Uterus (tissue), 4 donors: Measurements from ENCODE around the gene PAOX. TPM values are rescaled to one million over a fixed set of nuclear protein-coding genes. Genes with fewer than 3 reads are reported as not detected.
"Not testable (repeated sequence)": the region's sequence is repeated elsewhere in the genome, so short reads cannot be mapped to it uniquely, and the experiment has no call there.

Source experiments
- DNase-seq, 2 donors: peaks; one replicate each; pipeline ENCODE4 v3.0.0-alpha.2; 2019 to 2020
- H3K27ac ChIP-seq, 2 donors: fragments of 200-600 bp; sonication (generic); 1 replicate in 1 of 2; 2 replicates in 1 of 2; pipeline ENCODE4 v1.5.1; 2016 to 2018
- H3K27me3 ChIP-seq, 2 donors: fragments of 200-600 bp; sonication (generic); one replicate each; pipeline ENCODE4 v1.5.1; 2018 to 2019; ENCODE audit warnings: control low read depth in 1 of 2
- H3K36me3 ChIP-seq, 2 donors: fragments of 200-600 bp; sonication (generic); one replicate each; pipeline ENCODE4 v1.5.1; 2019; ENCODE audit warnings: control low read depth in 1 of 2
- H3K4me1 ChIP-seq, 2 donors: fragments of 200-600 bp; sonication (generic); one replicate each; pipeline ENCODE4 v1.5.1; 2018 to 2019; ENCODE audit warnings: control low read depth in 1 of 2
- H3K4me3 ChIP-seq, 2 donors: fragments of 200-600 bp; sonication (generic); 1 replicate in 1 of 2; 2 replicates in 1 of 2; pipeline ENCODE4 v1.5.1; 2018 to 2019; ENCODE audit warnings: mild to moderate bottlenecking in 1 of 2
- H3K9me3 ChIP-seq, 2 donors: fragments of 200-600 bp; sonication (generic); one replicate each; pipeline ENCODE4 v1.5.1; 2019; ENCODE audit warnings: control low read depth in 1 of 2
- POLR2A ChIP-seq, 2 donors: fragments of 450-650 bp; IDR thresholded peaks; one replicate each; pipeline ENCODE4 v1.6.1; 2016; ENCODE audit warnings: antibody characterized with exemption in 2 of 2, mild to moderate bottlenecking in 1 of 2, moderate library complexity in 1 of 2
- intact Hi-C: fragments of 100-400 bp; cut with DNase I; formaldehyde crosslinking; loops from one replicate; pipeline ENCODE4 v1.15.1; 2023; ENCODE audit warnings: low total_unique reads
- total RNA-seq, 4 donors: library from RNA; depleted of rRNA in 3 of 4; stranded (reverse); fragments of >200 nt in 3 of 4; gene quantifications; one replicate each; pipeline versions ENCODE4 v1.1.0 to v1.2.4, GENCODE V29; 2014 to 2023
- TF ChIP-seq, protein P1 (sequence below), 4 experiments: fragments of 200-600 bp in 2 of 4; fragments of 450-650 bp in 2 of 4; sonication (generic) in 2 of 4; IDR thresholded peaks; one replicate each; pipeline ENCODE4 v1.5.1; 2016 to 2019; ENCODE audit warnings: antibody characterized with exemption in 4 of 4, mild to moderate bottlenecking in 2 of 4, moderate library complexity in 1 of 4
- donor health status: DM: yes; HTN: yes; CAD: no.

PAOX gene
- total RNA-seq, 4 donors from 2014 or later: 2.0 to 9.3 (median 6.7) TPM

DNA sequence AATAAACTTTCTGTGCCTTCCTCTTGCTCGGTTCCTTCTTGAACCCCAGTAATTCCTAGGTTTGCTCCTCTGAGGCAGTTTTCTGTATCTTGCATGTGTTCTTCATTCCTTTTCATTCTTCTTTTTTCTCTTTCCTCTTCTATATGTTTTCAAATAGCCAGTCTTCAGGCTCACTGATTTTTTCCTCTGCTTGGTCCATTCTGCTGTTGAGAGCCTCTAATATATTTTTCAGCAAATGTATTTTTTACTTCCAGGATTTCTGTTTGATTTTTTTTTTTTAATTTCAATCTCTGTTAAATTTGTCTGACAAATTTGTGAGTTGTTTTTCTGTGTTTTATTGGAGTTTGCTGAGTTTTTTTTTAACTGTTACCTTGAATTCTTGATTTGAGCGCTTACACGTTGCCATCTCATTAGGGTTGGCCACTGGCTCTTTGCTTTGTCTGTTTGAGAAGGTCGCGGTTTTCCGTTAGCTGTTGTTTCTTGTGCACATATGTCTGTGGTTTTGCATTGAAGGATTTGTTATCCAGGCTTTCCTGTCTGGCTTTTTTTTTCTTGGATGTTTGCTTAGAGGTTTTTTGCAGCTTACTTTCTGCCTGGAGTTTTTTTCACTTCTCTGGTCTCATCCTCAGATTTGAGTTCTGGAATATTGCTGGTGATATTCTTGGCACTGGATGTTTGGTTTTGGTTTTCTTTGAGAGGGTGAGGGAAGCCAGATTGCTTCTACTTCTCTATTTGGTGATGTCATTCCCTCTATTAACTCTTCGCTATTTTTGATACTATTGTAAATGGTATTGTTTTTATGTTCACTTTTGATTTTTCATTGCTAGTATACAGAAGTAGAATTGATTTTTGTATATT is 32.7 kb downstream of the PAOX start:
- H3K27ac ChIP-seq: no peak overlapping the region
- TF ChIP-seq POLR2A (IDR thresholded peaks at IDR 0.05): no peak
- TF ChIP-seq, protein P1, sequence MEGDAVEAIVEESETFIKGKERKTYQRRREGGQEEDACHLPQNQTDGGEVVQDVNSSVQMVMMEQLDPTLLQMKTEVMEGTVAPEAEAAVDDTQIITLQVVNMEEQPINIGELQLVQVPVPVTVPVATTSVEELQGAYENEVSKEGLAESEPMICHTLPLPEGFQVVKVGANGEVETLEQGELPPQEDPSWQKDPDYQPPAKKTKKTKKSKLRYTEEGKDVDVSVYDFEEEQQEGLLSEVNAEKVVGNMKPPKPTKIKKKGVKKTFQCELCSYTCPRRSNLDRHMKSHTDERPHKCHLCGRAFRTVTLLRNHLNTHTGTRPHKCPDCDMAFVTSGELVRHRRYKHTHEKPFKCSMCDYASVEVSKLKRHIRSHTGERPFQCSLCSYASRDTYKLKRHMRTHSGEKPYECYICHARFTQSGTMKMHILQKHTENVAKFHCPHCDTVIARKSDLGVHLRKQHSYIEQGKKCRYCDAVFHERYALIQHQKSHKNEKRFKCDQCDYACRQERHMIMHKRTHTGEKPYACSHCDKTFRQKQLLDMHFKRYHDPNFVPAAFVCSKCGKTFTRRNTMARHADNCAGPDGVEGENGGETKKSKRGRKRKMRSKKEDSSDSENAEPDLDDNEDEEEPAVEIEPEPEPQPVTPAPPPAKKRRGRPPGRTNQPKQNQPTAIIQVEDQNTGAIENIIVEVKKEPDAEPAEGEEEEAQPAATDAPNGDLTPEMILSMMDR (IDR thresholded peaks at IDR 0.05): no peak
- intact Hi-C loops: no loop called here
- no peak overlapping the region for H3K4me3 ChIP-seq
- peaks cover 0 to 18% of the 10 kb centered on the region in 2 donors for H3K9me3 ChIP-seq
- DNase-seq: no peak
- no peaks in the 10 kb centered on the region for H3K27me3 ChIP-seq
- H3K4me1 ChIP-seq: no peaks in the 10 kb centered on the region
- H3K36me3 ChIP-seq: no peaks in the 10 kb centered on the region

DNA sequence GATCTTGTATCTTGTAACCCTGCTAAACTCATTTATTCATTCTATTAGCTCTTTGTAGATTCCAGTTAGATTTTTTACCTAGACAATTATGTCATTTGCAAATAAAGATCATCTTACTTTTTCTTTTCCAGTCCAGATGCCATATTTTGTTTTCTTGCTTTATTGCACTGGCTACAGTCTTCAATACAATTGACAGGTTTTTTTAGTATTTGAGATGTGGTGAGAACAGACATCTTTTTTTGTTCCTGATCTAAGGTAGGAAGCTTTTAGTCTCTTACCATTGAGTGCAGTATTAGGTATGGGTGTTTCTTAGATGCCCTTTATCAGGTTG is 33.3 kb downstream of the PAOX start:
- Histone ChIP-seq H3K27ac (no peak overlapping the region), H3K9me3 (peaks cover 0 to 18% of the 10 kb centered on the region in 2 donors), H3K4me3 (no peak overlapping the region), H3K27me3 (no peaks in the 10 kb centered on the region), H3K36me3 (no peaks in the 10 kb centered on the region), H3K4me1 (no peaks in the 10 kb centered on the region)
- DNase-seq: no peak
- intact Hi-C loops: no loop called here
- TF ChIP-seq POLR2A (IDR thresholded peaks at IDR 0.05): no peak
- TF ChIP-seq, protein P1 (IDR thresholded peaks at IDR 0.05): no peak

DNA sequence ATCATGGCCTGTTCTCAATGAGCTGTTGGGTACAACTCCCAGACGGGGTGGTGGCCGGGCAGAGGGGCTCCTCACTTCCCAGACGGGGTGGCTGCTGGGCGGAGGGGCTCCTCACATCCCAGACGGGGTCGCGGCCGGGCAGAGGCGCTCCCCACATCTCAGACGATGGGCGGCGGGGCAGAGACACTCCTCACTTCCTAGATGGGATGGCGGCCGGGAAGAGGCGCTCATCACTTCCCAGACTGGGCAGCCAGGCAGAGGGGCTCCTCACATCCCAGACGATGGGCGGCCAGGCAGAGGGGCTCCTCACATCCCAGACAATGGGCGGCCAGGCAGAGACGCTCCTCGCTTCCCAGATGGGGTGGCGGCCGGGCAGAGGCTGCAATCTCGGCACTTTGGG is 35.3 kb downstream of the PAOX start:
- peaks cover 0 to 18% of the 10 kb centered on the region in 2 donors for H3K9me3 ChIP-seq
- H3K36me3 ChIP-seq, H3K27ac ChIP-seq, DNase-seq, H3K27me3 ChIP-seq, H3K4me3 ChIP-seq, H3K4me1 ChIP-seq, intact Hi-C loops: not testable (repeated sequence)

DNA sequence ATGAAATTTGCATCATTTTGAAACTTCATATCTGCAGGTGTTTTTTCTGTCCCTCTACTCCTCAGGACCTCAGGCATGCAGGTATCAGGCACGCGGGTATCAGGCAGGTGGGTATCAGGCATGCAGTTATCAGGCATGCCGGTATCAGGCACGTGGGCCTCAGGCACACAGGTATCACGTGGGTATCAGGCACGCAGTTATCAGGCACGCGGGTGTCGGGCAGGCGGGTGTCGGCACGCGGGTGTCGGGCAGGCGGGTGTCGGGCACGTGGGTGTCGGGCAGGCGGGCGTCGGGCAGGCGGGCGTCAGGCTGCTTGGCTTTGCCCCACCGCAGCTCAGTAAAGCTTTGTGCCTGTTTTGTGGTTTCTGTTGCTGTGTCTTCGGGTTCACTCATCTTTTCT is 36.7 kb downstream of the PAOX start:
- H3K9me3 ChIP-seq: peaks cover 0 to 14% of the 10 kb centered on the region in 2 donors
- no peak overlapping the region for H3K4me3 ChIP-seq
- intact Hi-C loops: no loop called here
- TF ChIP-seq, protein P1 (IDR thresholded peaks at IDR 0.05): no peak
- no peak for TF ChIP-seq POLR2A (IDR thresholded peaks at IDR 0.05)
- no peak for DNase-seq
- no peaks in the 10 kb centered on the region for H3K36me3 ChIP-seq
- no peak overlapping the region for H3K27ac ChIP-seq
- H3K4me1 ChIP-seq: no peaks in the 10 kb centered on the region
- no peaks in the 10 kb centered on the region for H3K27me3 ChIP-seq

DNA sequence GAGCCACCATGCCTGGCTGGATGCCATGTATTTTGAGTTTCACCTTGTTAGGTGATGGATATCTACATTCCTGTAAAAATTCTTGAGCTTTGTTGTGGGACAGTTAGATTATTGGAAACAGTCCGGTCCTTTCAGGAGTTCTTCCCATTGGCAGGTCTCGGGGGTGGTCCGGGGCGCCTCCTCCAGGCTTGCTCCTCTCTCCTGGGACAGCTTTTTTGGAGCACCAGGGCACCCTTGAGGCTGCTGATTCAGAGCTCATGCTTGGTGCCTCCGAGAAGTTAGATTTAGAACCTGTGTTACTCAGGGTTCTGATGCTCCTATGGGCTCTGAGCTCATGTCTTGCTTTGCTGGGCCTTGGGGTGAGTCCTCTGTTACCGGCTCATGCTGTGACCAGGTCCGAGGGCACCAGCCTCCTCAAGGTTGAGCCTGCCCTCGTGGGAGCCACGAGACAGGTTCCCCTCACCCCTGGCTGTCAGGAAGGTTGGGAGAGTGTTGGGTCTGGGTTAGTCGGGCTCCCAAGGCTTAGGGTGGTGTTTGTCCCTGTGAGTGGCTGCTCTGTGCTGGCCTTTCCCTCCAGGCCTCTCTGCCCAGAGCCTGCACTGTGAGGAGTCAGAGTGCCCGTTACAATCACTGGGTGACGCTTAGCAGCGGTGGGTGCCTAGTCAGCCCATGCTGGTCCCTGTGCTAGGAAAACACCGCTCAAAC is 39.4 kb downstream of the PAOX start:
- no peaks in the 10 kb centered on the region for H3K27me3 ChIP-seq
- no peaks in the 10 kb centered on the region for H3K36me3 ChIP-seq
- no peaks in the 10 kb centered on the region for H3K9me3 ChIP-seq
- no peak for DNase-seq
- TF ChIP-seq, protein P1 (IDR thresholded peaks at IDR 0.05): no peak
- no peak for TF ChIP-seq POLR2A (IDR thresholded peaks at IDR 0.05)
- no peak overlapping the region for H3K4me3 ChIP-seq
- no peak overlapping the region for H3K27ac ChIP-seq
- intact Hi-C loops: no loop called here
- peaks cover 0 to 3% of the 10 kb centered on the region in 2 donors for H3K4me1 ChIP-seq
